SK-N-SH (cell line): Measurements from ENCODE around the gene TFDP2.

Source experiments
- CHD2 ChIP-seq: fragments of 150-350 bp; IDR thresholded peaks from 2 replicates; pipeline ENCODE4 v1.6.1; 2018; ENCODE audit warnings: low read length; ENCODE audit not compliant: partially characterized antibody
- CTCF ChIP-seq: fragments of 200-600 bp; sonication (generic); IDR thresholded peaks from 2 replicates; pipeline ENCODE4 v1.6.1; 2017; ENCODE audit warnings: antibody characterized with exemption, mild to moderate bottlenecking, moderate library complexity
- EP300 ChIP-seq, 2 experiments: IDR thresholded peaks; 2 replicates each; pipeline versions ENCODE4 v1.4.0 to v1.6.1; 2012; ENCODE audit warnings: borderline replicate concordance in 1 of 2, low read depth in 1 of 2, low read length in 1 of 2
- FOXM1 ChIP-seq: IDR thresholded peaks from 2 replicates; pipeline ENCODE4 v1.4.0; 2012; ENCODE audit warnings: low read depth, mild to moderate bottlenecking
- GABPA ChIP-seq: IDR thresholded peaks from 2 replicates; pipeline ENCODE4 v1.4.0; 2012; ENCODE audit warnings: low read depth, mild to moderate bottlenecking
- MXI1 ChIP-seq: IDR thresholded peaks from 2 replicates; pipeline ENCODE4 v1.6.1; 2012; ENCODE audit warnings: mild to moderate bottlenecking, low read depth, low read length, improper control_type of control experiment
- POLR2AphosphoS5 ChIP-seq: IDR thresholded peaks from 2 replicates; pipeline ENCODE4 v1.6.1; 2012; ENCODE audit warnings: low read depth, low read length
- RAD21 ChIP-seq: IDR thresholded peaks from 2 replicates; pipeline ENCODE4 v1.6.1; 2012; ENCODE audit warnings: mild to moderate bottlenecking, low read length
- REST ChIP-seq: IDR thresholded peaks from 2 replicates; pipeline ENCODE4 v1.6.1; 2012; ENCODE audit warnings: mild to moderate bottlenecking, low read depth, low read length, moderate library complexity
- SMC3 ChIP-seq: IDR thresholded peaks from 2 replicates; pipeline ENCODE4 v1.6.1; 2012; ENCODE audit warnings: low read depth, low read length, improper control_type of control experiment
- TCF12 ChIP-seq: IDR thresholded peaks from 2 replicates; pipeline ENCODE4 v1.4.0; 2012
- TF ChIP-seq, protein P1 (sequence below): fragments of 150-350 bp; IDR thresholded peaks from 2 replicates; pipeline ENCODE4 v1.6.1; 2017; ENCODE audit warnings: antibody characterized with exemption, low read length, low read depth, borderline replicate concordance

- TF ChIP-seq, protein P1, sequence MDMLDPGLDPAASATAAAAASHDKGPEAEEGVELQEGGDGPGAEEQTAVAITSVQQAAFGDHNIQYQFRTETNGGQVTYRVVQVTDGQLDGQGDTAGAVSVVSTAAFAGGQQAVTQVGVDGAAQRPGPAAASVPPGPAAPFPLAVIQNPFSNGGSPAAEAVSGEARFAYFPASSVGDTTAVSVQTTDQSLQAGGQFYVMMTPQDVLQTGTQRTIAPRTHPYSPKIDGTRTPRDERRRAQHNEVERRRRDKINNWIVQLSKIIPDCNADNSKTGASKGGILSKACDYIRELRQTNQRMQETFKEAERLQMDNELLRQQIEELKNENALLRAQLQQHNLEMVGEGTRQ = no peak
- TF ChIP-seq CHD2 = no peak
- TF ChIP-seq POLR2AphosphoS5 = no peak
- TF ChIP-seq CTCF = no peak
- TF ChIP-seq MXI1 = no peak
- TF ChIP-seq REST = no peak
- no peak for TF ChIP-seq GABPA
- TF ChIP-seq FOXM1 = no peak
- no peak for TF ChIP-seq EP300 (IDR thresholded peaks at IDR 0.05; ENCODE audit: borderline replicate concordance in 1 of 2, low read depth in 1 of 2, low read length in 1 of 2)
- TF ChIP-seq SMC3 = no peak
- no peak for TF ChIP-seq RAD21
- no peak for TF ChIP-seq TCF12
Observed at GRCh38 chr3:141939759-141940158, 209.6 kb downstream of the TFDP2 start.
